MM.1S (cell line): ENCODE data around the gene SESTD1.
A peak's percentile ranks its signal among the peaks of the same experiment; 100 is the strongest.

Source experiments
- DNase-seq: peaks from one replicate; pipeline ENCODE4 v3.0.0-alpha.2; 2015
- H2AFZ ChIP-seq: fragments of 300-600 bp; sonication (generic); 2 replicates; pipeline ENCODE4 v1.6.0; 2016; ENCODE audit warnings: antibody characterized with exemption, low read length
- H3F3A ChIP-seq: fragments of 300-600 bp; sonication (generic); 2 replicates; pipeline ENCODE4 v1.6.1; 2016; ENCODE audit warnings: mild to moderate bottlenecking, antibody characterized with exemption, low read length, moderate library complexity, mixed read lengths; ENCODE audit not compliant: insufficient read depth
- H3K27ac ChIP-seq: fragments of 300-600 bp; sonication (generic); 2 replicates; pipeline ENCODE4 v1.5.1; 2016; ENCODE audit warnings: mild to moderate bottlenecking, low read length
- H3K27me3 ChIP-seq: fragments of 300-600 bp; sonication (generic); replicated peaks from 2 replicates; pipeline ENCODE4 v1.6.0; 2016; ENCODE audit warnings: low read length; ENCODE audit not compliant: insufficient read depth
- H3K36me3 ChIP-seq: fragments of 300-600 bp; sonication (generic); replicated peaks from 2 replicates; pipeline ENCODE4 v1.6.1; 2016; ENCODE audit warnings: mild to moderate bottlenecking, low read length, mixed read lengths; ENCODE audit not compliant: insufficient read depth
- H3K4me1 ChIP-seq: fragments of 300-600 bp; sonication (generic); 2 replicates; pipeline ENCODE4 v1.6.1; 2016; ENCODE audit warnings: low read length, mixed read lengths
- H3K4me2 ChIP-seq: fragments of 300-600 bp; sonication (generic); 2 replicates; pipeline ENCODE4 v1.6.0; 2016; ENCODE audit warnings: low read depth, low read length
- H3K4me3 ChIP-seq: fragments of 300-600 bp; sonication (generic); 2 replicates; pipeline ENCODE4 v1.5.1; 2016; ENCODE audit warnings: low read length, mixed read lengths
- H3K79me2 ChIP-seq: fragments of 300-600 bp; sonication (generic); 2 replicates; pipeline ENCODE4 v1.6.1; 2016; ENCODE audit warnings: mixed run types, low read length, mixed read lengths
- H3K9ac ChIP-seq: fragments of 300-600 bp; sonication (generic); 2 replicates; pipeline ENCODE4 v1.6.1; 2016; ENCODE audit warnings: low read length, mixed read lengths
- H3K9me2 ChIP-seq: fragments of 300-600 bp; sonication (generic); replicated peaks from 2 replicates; pipeline ENCODE4 v1.6.1; 2016; ENCODE audit warnings: mild to moderate bottlenecking, low read length, mixed read lengths; ENCODE audit not compliant: insufficient read depth
- H3K9me3 ChIP-seq: fragments of 300-600 bp; sonication (generic); replicated peaks from 2 replicates; pipeline ENCODE4 v1.6.1; 2016; ENCODE audit warnings: mild to moderate bottlenecking, low read length, mixed read lengths; ENCODE audit not compliant: insufficient read depth
- H4K20me1 ChIP-seq: fragments of 300-600 bp; sonication (generic); 2 replicates; pipeline ENCODE4 v1.6.1; 2016; ENCODE audit warnings: mild to moderate bottlenecking, low read length, moderate library complexity, mixed read lengths; ENCODE audit not compliant: insufficient read depth
- EZH2 ChIP-seq: fragments of 300-600 bp; sonication (generic); optimal IDR thresholded peaks from 2 replicates; pipeline ENCODE3; 2017; ENCODE audit warnings: low read depth, mild to moderate bottlenecking, antibody characterized with exemption, low read length, mixed read lengths
- EZH2phosphoT487 ChIP-seq: fragments of 300-600 bp; sonication (generic); IDR thresholded peaks from 2 replicates; pipeline ENCODE4 v1.6.1; 2018; ENCODE audit warnings: antibody characterized with exemption, low read length
- TF ChIP-seq, protein P1 (sequence below): fragments of 300-600 bp; sonication (generic); IDR thresholded peaks from 2 replicates; pipeline ENCODE4 v1.5.1; 2016; ENCODE audit warnings: antibody characterized with exemption, low read length, mixed read lengths

Gene SESTD1

DNA sequence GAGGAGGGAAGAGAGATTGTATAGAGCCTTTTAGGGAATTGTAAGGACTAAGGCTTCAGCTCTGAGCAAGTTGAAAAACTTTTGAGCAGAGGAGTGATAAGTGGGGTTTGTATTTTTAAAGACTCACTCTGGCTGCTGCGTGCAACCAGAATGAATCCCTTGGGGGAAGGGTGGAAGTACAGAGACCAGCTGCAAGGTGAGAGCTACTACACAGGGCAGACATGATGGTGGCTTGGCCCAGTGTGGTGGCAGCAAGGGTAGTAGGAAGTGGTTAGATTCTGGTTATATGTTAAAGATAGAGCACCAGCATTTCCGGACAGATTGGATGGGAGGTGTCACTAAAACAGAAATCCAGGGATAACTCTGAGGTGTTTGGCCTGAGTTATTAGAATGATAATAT, 10.1 kb upstream of the SESTD1 start:
- DNase-seq = peak; percentile 51
- Histone ChIP-seq H2AFZ (peak overlapping the region; percentile 18; the same call in 1 of the 2 replicates), H4K20me1 (no peaks in the 10 kb centered on the region), H3F3A (no peaks in the 10 kb centered on the region), H3K9ac (no peak overlapping the region), H3K4me3 (no peak overlapping the region), H3K9me3 (no peaks in the 10 kb centered on the region), H3K27ac (no peak overlapping the region), H3K36me3 (no peaks in the 10 kb centered on the region), H3K27me3 (no peaks in the 10 kb centered on the region), H3K4me2 (no peak overlapping the region), H3K4me1 (peaks cover 6% of the 10 kb centered on the region; the same call in 1 of the 2 replicates), H3K9me2 (no peaks in the 10 kb centered on the region), H3K79me2 (no peaks in the 10 kb centered on the region)
- TF ChIP-seq EZH2phosphoT487 (no peak), EZH2 (no peak)
- TF ChIP-seq, protein P1, sequence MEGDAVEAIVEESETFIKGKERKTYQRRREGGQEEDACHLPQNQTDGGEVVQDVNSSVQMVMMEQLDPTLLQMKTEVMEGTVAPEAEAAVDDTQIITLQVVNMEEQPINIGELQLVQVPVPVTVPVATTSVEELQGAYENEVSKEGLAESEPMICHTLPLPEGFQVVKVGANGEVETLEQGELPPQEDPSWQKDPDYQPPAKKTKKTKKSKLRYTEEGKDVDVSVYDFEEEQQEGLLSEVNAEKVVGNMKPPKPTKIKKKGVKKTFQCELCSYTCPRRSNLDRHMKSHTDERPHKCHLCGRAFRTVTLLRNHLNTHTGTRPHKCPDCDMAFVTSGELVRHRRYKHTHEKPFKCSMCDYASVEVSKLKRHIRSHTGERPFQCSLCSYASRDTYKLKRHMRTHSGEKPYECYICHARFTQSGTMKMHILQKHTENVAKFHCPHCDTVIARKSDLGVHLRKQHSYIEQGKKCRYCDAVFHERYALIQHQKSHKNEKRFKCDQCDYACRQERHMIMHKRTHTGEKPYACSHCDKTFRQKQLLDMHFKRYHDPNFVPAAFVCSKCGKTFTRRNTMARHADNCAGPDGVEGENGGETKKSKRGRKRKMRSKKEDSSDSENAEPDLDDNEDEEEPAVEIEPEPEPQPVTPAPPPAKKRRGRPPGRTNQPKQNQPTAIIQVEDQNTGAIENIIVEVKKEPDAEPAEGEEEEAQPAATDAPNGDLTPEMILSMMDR = no peak

DNA sequence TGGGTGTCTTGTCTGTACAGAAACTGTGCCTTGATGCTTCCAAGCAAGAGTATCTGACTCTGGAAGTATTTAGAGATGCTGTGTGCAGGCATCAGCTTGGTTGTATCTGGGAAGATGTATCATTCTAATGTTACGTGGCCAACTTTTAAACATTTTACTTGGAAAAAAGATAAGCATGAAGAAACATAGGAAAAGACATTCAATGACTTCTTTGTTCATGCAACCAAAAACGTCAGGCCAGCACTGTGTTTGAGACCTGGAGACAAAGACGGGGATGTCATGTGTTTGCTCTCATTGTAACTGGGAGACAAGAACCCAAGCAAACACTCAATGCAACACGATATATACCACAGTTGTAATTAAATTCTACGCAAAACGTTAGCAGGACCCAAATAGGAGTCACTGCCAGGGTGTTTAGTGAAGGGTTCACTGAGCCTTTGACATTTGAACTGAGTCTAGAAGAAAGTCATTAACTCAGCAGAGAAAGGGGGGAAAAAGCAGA, 8.9 kb upstream of the SESTD1 start:
- H3K9ac ChIP-seq = no peak overlapping the region
- H3K4me2 ChIP-seq = no peak overlapping the region
- no peak overlapping the region for H2AFZ ChIP-seq
- no peaks in the 10 kb centered on the region for H3K79me2 ChIP-seq
- TF ChIP-seq EZH2phosphoT487 (no peak), EZH2 (no peak)
- TF ChIP-seq, protein P1 = no peak
- H3K4me3 ChIP-seq = no peak overlapping the region
- no peaks in the 10 kb centered on the region for H3K27me3 ChIP-seq
- H3K9me3 ChIP-seq = no peaks in the 10 kb centered on the region
- no peak for DNase-seq
- no peaks in the 10 kb centered on the region for H3K9me2 ChIP-seq
- peaks cover 6% of the 10 kb centered on the region; the same call in 1 of the 2 replicates for H3K4me1 ChIP-seq
- H3K36me3 ChIP-seq = no peaks in the 10 kb centered on the region
- no peaks in the 10 kb centered on the region for H3F3A ChIP-seq
- H3K27ac ChIP-seq = no peak overlapping the region
- H4K20me1 ChIP-seq = no peaks in the 10 kb centered on the region

DNA sequence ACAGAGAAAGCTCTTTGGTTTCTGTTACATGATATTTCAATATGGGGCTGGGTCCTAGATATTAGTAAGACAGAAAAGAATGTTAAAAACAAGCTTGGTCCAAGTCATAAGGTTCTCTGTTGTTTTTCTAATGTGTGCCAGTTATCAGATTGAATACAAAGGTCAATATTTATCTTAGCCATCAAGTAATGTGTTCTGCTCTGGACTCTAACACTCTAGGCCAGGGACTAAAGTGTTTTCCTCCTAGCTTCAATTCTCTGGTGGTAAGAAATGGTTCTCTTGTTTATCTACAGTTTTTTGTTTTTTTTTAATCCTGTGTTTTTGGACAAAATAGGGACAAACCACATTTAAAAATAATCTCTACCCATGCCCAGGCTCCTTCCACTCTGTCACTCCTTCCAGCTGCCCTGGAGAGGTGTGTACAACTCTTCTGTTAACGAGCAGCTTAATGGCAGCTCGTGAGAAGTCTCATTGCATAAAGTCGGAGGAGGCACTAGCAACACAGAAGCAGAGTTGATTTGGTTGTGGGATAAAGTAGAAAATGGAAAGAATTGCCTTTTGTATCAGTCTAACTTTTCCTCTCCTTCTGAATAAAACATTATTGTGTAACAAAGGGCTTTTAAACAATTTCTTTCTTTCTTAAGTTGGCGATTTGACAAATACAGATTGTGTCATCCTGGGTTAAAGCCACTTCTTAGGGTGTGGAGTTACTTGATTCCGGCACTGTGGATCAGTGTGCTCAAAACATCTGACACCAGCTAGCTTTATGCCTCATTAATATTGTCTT, 8.0 kb upstream of the SESTD1 start:
- Histone ChIP-seq H3K9me3 (no peaks in the 10 kb centered on the region), H3K27me3 (no peaks in the 10 kb centered on the region), H3F3A (no peaks in the 10 kb centered on the region), H3K4me3 (no peak overlapping the region), H3K27ac (no peak overlapping the region), H3K36me3 (no peaks in the 10 kb centered on the region), H4K20me1 (no peaks in the 10 kb centered on the region), H3K4me1 (peaks cover 6% of the 10 kb centered on the region; the same call in 1 of the 2 replicates), H3K9me2 (no peaks in the 10 kb centered on the region), H3K4me2 (no peak overlapping the region), H3K9ac (no peak overlapping the region), H3K79me2 (no peaks in the 10 kb centered on the region), H2AFZ (no peak overlapping the region)
- TF ChIP-seq EZH2 (no peak), EZH2phosphoT487 (no peak)
- TF ChIP-seq, protein P1 = no peak
- no peak for DNase-seq
